Myometrial cell (primary cell): ENCODE measurements around the gene ABHD16A. TPM values are rescaled to one million over a fixed set of nuclear protein-coding genes. Genes with fewer than 3 reads are reported as not detected.

Source experiments
- total RNA-seq: library from RNA; depleted of rRNA; stranded (reverse); fragments of >200 nt; gene quantifications from 2 replicates; pipeline ENCODE4 v1.2.3, GENCODE V29; 2015

Gene ABHD16A
- total RNA-seq: 41.6 and 52.5 TPM in 2 replicates

DNA sequence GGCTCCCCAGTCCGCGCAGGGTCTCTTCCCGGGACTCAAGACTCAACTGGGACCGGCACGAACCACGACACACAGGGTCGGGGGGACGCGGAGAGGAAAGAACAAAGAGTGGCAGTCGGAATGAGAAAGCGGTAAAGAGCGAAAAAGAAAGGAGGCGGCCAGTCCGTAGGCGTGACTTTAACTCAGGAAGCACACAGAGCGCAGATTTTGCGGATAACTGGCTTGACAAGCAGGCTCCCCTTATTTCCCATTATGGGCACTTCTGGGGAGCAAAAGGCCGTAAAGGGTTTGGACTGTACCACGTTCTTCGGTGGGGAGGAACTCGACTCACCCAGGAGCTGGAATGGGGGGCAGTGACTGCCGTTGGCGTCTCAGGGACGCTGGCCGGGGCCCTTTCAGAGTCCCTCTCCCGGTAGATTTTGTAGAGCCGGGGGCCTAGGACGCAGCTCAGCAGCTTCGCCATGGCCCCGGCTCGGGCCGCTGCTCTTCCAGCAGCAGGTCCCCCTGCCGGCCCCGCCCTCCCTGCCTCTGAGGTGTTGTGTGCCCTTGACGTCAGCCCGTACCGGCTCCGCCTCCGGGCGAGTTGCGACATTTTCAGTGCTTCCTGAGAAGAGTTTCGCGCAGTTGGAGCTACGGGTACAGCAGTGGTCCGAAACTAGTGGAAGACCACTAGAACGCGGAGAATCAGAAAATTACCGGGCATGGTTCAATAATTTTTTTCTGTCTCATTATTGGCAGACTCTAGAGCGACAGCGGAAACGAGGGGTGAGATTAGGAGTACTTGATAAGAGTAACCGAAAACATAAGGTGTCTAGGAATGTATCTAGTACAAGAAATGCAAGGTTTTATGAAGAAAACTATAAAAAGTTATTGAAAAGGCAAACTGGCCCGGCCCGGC, at the start of gene ABHD16A:
ABHD16A (minus strand) TSS at position 506 of the 898 bp plus-strand sequence; CDS start at position 463, 43 bp downstream.

GRCh38 chr6:31739639-31740396, 36.7 kb upstream of the ABHD16A start, which contains the start of gene MSH5:
Gene MSH5, plus strand, starts transcription at chr6:31740005. Its CDS starts 462 bp downstream, at chr6:31740467.

DNA sequence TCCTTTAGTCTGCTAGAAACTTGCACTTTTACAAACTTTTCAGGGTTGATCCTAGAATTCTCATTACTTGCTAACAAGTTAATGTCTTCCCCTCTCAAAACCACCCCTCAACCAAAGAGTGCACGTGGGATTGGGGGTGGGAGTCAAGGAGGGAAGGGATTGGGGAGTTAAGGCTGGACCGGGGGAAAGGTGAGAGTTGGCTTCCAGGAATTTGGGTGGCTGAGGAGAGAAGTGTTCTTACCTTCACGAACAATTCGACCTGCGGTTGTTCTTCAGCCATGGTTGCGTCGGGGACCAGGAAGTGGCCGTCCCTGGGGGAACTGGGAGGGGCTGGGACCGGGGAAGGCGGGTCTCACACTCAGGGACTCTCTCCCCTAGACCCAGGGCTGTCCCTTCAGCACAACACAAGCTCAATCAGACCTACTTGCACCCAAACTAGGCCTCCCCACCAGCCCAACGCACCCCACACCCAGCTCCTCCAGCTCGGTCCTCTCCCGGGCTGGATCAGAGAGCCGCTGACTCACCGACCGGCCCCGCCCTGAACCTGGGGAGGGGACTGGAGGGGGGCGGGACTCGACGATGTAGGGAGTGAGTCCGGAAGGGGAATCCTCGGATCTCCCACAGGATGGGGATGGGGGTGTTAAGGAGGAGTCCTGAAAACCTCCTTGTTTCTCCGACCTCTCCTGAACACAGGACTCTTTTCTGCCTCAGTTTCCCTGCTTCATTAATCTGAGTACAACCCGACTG, 33.1 kb upstream of the ABHD16A start, which contains the start of gene CLIC1:
CLIC1 (minus strand) TSS at position 510 of the 747 bp plus-strand sequence; CDS start at position 280, 230 bp downstream.

GRCh38 chr6:31728767-31729514, 25.8 kb upstream of the ABHD16A start, which contains the start of gene DDAH2:
Gene DDAH2, minus strand, starts transcription at chr6:31729299. Its CDS starts 138 bp downstream, at chr6:31729161.

DNA sequence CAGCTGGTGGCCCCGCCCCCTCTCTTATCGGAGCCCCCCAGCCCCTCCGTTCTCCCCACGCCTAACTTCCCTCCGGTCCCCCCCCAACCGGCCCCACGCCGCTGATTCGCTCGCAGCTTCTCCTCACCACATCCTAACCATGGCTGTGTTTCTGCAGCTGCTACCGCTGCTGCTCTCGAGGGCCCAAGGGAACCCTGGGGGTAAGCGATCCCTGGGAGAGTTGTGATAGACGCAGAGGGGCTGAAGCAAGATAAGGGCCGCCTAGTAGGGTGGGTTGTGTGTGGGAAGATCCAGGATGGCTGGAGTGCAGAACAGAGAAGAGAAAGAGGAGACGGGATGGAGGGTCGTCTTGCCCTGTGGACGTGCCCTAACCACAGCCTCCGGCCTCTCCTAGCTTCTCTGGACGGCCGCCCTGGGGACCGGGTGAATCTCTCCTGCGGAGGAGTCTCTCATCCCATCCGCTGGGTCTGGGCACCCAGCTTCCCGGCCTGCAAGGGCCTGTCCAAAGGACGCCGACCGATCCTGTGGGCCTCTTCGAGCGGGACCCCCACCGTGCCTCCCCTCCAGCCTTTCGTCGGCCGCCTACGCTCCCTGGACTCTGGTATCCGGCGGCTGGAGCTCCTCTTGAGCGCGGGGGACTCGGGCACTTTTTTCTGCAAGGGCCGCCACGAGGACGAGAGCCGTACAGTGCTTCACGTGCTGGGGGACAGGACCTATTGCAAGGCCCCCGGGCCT, 20.3 kb upstream of the ABHD16A start, which contains the start of gene MPIG6B:
MPIG6B (plus strand) TSS at position 129 of the 735 bp plus-strand sequence; CDS start at position 140, 11 bp downstream.

DNA sequence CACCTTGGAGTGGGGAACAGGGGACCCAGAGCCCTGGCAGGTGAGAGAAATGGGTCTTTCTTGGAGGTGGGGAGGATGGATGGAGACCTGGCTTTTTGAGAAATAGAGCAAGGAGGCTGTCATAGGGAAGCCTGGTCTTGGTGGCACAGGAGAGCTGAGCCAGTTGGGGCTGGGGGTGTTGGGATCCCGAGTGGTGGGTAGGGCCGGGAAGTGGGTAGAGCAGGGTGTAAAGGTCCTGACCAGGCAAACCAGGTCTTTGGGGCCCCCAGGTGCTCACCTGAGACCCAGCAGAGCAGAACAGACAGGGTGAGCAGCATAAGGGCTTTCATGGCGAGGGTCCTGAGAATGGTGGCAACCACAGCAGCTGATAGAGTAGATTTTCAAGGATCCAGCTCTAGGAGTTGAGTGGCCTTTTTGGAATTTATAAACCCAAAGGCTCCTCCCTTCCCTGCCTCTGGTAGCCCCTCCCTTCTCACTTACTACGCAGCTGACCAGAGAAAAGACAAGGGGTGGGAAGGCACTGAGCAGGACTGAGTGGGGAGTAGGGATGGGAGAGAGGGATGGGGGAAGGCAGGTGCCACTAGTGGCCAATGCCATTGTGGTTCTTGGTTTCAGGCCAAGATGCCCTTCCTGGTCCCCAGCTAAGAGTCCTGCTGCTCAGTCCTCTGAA, 18.4 kb upstream of the ABHD16A start, which contains the start of gene LY6G6C:
LY6G6C (minus strand) TSS at position 396 of the 670 bp plus-strand sequence; CDS start at position 329, 67 bp downstream.

GRCh38 chr6:31715022-31715958, 12.2 kb upstream of the ABHD16A start, which contains the start of gene LY6G6D:
Gene LY6G6D, plus strand, starts transcription at chr6:31715348. Its CDS starts 8 bp downstream, at chr6:31715356.

GRCh38 chr6:31706599-31706998, 3.5 kb upstream of the ABHD16A start, which contains the start of gene LY6G6F:
Gene LY6G6F, plus strand, starts transcription at chr6:31706866. Its CDS starts 41 bp downstream, at chr6:31706907.

GRCh38 chr6:31680226-31681134, 22.6 kb downstream of the ABHD16A start, which contains the start of gene LY6G5C:
Gene LY6G5C, minus strand, starts transcription at chr6:31681067. Its CDS starts 694 bp downstream, at chr6:31680373.

DNA sequence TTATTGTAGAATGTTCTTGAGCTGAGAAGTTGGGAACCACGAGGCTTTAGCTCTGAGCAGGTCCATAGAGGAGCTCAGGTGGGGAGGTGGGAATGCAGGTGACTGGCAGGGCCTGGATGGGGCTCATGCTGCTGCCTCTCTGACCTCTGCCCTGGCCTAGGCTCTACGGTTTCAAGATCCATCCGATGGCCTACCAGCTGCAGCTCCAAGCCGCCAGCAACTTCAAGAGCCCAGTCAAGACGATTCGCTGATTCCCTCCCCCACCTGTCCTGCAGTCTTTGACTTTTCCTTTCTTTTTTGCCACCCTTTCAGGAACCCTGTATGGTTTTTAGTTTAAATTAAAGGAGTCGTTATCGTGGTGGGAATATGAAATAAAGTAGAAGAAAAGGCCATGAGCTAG, 33.4 kb downstream of the ABHD16A start, which contains the start of gene LY6G5B:
LY6G5B (plus strand) TSS at position 301 of the 400 bp plus-strand sequence. CDS start 975 bp downstream, outside the sequence.

GRCh38 chr6:31665501-31666336, 37.4 kb downstream of the ABHD16A start, which contains the start of gene CSNK2B:
Gene CSNK2B, plus strand, starts transcription at chr6:31666080. Its CDS starts 752 bp downstream, at chr6:31666832.

GRCh38 chr6:31664790-31665500, 38.2 kb downstream of the ABHD16A start, which contains the start of gene GPANK1:
Gene GPANK1, minus strand, starts transcription at chr6:31664997. Its CDS starts 519 bp downstream, at chr6:31664478.

GRCh38 chr6:31660381-31661261, 42.5 kb downstream of the ABHD16A start, which contains the start of gene C6orf47:
Gene C6orf47, minus strand, starts transcription at chr6:31660778. Its CDS starts 831 bp downstream, at chr6:31659947.

